T-cell (primary cell): ENCODE results near the gene ZNF341. TPM values are rescaled to one million over a fixed set of nuclear protein-coding genes. Genes with fewer than 3 reads are reported as not detected.

Experiments used
- ATAC-seq, 4 experiments: fragments of 200-7000 bp in 3 of 4; fragments of 150-1000 bp in 1 of 4; cut with Tn5 transposase; replicated peaks in 1 of 4; 1 replicate in 3 of 4; 2 replicates in 1 of 4; pipeline ENCODE4 v1.10.0; 2021; ENCODE audit warnings: moderate library complexity in 3 of 4, mild to moderate bottlenecking in 2 of 4, moderate number of reproducible peaks in 1 of 4
- CTCF ChIA-PET, 2 donors: fragments of 300-600 bp; sonication (Branson Sonifier 250); formaldehyde crosslinking; loops; one replicate each; lab custom pipeline; 2022; ENCODE audit warnings: antibody characterized with exemption in 2 of 2; lab: Charles Lee
- POLR2A ChIA-PET, 2 donors: fragments of 300-600 bp; sonication (Branson Sonifier 250); formaldehyde crosslinking; loops; one replicate each; lab custom pipeline; 2022; ENCODE audit warnings: antibody characterized with exemption in 2 of 2; lab: Charles Lee
- DNase-seq, 35 experiments: peaks; one replicate each; pipeline versions ENCODE4 v3.0.0 to v3.0.0-alpha.2; 2013 to 2023
- H3K27ac ChIP-seq: one replicate; pipeline ENCODE4 v1.5.1; 2013; ENCODE audit warnings: low read length
- H3K27me3 ChIP-seq, 2 experiments: replicated peaks in 1 of 2; 1 replicate in 1 of 2; 2 replicates in 1 of 2; pipeline versions ENCODE4 v1.6.1 to v1.7.0; 2013; ENCODE audit warnings: low read length in 1 of 2, mixed read lengths in 1 of 2; ENCODE audit not compliant: control insufficient read depth in 2 of 2, insufficient read depth in 2 of 2; ENCODE audit errors: extremely low read depth in 1 of 2
- H3K36me3 ChIP-seq, 2 donors: 1 replicate in 1 of 2; 2 replicates in 1 of 2; pipeline versions ENCODE4 v1.6.1 to v1.7.0; 2013; ENCODE audit warnings: low read length in 1 of 2; ENCODE audit not compliant: control insufficient read depth in 2 of 2, insufficient read depth in 1 of 2; ENCODE audit errors: extremely low read depth in 1 of 2
- H3K4me1 ChIP-seq, 2 experiments: 1 replicate in 1 of 2; 2 replicates in 1 of 2; pipeline versions ENCODE4 v1.6.1 to v1.7.0; 2013; ENCODE audit warnings: low read length in 2 of 2, mixed read lengths in 1 of 2; ENCODE audit not compliant: insufficient read depth in 2 of 2, control insufficient read depth in 1 of 2; ENCODE audit errors: extremely low read depth in 1 of 2
- H3K4me3 ChIP-seq, 2 donors: 1 replicate in 1 of 2; 2 replicates in 1 of 2; pipeline versions ENCODE4 v1.5.1 to v1.7.0; 2013; ENCODE audit warnings: mild to moderate bottlenecking in 2 of 2, low read length in 1 of 2, moderate library complexity in 1 of 2; ENCODE audit not compliant: control insufficient read depth in 1 of 2; ENCODE audit errors: extremely low read depth in 1 of 2
- H3K9me3 ChIP-seq: 2 replicates; pipeline ENCODE4 v1.7.0; 2013
- H3K27ac Mint-ChIP-seq, 2 donors: one replicate each; pipeline ENCODE4 v1.8.0; 2020 to 2021; ENCODE audit warnings: mild to moderate bottlenecking in 2 of 2, mixed read lengths in 2 of 2
- H3K27me3 Mint-ChIP-seq, 2 donors: one replicate each; pipeline ENCODE4 v1.8.0; 2021 to 2022; ENCODE audit warnings: mixed read lengths in 2 of 2
- H3K36me3 Mint-ChIP-seq: one replicate; pipeline ENCODE4 v1.8.0; 2021; ENCODE audit warnings: mixed read lengths
- H3K4me1 Mint-ChIP-seq, 3 donors: one replicate each; pipeline ENCODE4 v1.8.0; 2020 to 2022; ENCODE audit warnings: mixed read lengths in 3 of 3, mild to moderate bottlenecking in 1 of 3
- H3K4me3 Mint-ChIP-seq, 3 donors: one replicate each; pipeline ENCODE4 v1.8.0; 2020 to 2022; ENCODE audit warnings: mild to moderate bottlenecking in 3 of 3, mixed read lengths in 3 of 3, moderate library complexity in 3 of 3
- H3K9me3 Mint-ChIP-seq, 3 donors: one replicate each; pipeline ENCODE4 v1.8.0; 2020 to 2022; ENCODE audit warnings: mixed read lengths in 3 of 3
- WGBS: methylation state at CpG from one replicate; pipeline ENCODE4 v1.1.5; 2013; ENCODE audit warnings: missing lambda C conversion rate; ENCODE audit not compliant: insufficient coverage; 5-methylcytosine and 5-hydroxymethylcytosine counted together
- total RNA-seq, 35 experiments: library from RNA in 6 of 35; stranded (reverse) in 6 of 35; fragments of 120-200 nt in 1 of 35; gene quantifications; one replicate each; pipeline versions ENCODE4 v1.2.1 to v1.2.4 and lab custom pipeline; 2013 to 2026

ZNF341 gene
- total RNA-seq, 5 donors from 2014 or later (not counting 1 experiment from before 2014, with no cell fraction given) = 4.0 to 6.1 (median 5.6) TPM

DNA sequence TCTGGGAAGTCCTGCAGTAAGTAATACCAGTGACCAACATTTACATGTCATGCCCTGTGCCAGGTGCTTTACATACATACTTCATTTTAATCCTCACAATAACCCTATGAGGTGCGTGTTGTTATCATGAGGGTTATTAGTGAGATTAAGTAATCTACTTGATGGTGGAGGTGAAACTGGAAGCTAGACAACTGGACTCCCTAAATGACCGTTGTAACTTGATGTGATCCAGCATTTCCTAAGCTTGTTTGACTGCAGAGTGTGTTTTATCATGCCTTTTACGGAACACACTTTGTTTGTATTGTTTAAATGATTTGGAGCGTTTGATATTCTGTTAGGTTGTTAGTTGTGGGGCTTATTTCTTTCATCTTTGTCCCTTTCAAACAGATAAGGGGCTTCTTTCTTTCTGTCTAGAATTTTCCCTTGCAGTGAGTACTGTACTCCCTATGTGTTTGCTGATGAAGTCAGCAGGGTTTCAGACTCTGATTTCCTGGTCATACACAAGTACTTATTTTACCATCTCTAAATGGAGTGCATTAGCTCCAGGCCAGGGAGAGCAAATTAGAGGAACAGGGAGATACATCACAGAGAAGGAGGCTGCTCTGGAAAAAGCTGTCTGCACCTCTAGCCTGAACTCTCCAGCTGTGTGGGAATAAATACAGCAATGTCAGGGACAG lies 109.1 kb downstream of the ZNF341 start:
- Mint-ChIP-seq H3K4me1 (peaks cover 94 to 98% (median 95%) of the 10 kb centered on the region in 3 donors), H3K27ac (peak overlapping the region; percentile 13 to 19), H3K9me3 (no peaks in the 10 kb centered on the region), H3K36me3 (peaks cover 3% of the 10 kb centered on the region), H3K27me3 (no peaks in the 10 kb centered on the region), H3K4me3 (no peak overlapping the region)
- no peaks in the 10 kb centered on the region for H3K27me3 ChIP-seq
- DNase-seq = no peak
- POLR2A ChIA-PET = no interaction called here
- peaks cover 0 to 3% of the 10 kb centered on the region in 2 donors for H3K36me3 ChIP-seq
- no peak overlapping the region for H3K27ac ChIP-seq
- CTCF ChIA-PET = interaction anchor here in 1 of 2 donors (0.5 kb wide), 1 partner anchor 154 kb away, joined by 3 read pairs; no protein-coding TSS in a partner anchor
- no peaks in the 10 kb centered on the region for H3K9me3 ChIP-seq
- H3K4me1 ChIP-seq = peaks cover 36 to 68% of the 10 kb centered on the region in 2 experiments
- H3K4me3 ChIP-seq = no peak overlapping the region
- no peak for ATAC-seq
- WGBS = 100% methylated on average over 1 of the region's 4 CpGs

DNA sequence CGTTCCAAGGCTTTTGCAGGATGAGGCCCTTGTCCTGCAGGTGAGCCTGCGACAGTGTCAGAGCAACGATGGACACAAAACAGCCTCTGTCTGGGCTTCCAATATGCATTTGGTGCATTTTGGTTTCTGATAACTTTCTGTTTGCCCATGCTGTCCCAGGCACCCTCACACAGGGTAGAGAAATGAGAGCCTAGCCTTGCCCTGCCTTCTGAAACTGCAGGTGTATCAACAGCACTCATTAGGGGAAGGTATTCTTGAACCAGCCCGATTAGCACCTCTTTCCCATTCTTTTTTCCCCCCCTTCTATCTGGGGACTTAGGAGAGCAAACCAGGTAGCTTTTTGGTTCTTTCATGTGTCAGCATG lies 109.6 kb downstream of the ZNF341 start:
- Mint-ChIP-seq H3K36me3 (no peaks in the 10 kb centered on the region), H3K4me3 (no peak overlapping the region), H3K27me3 (no peaks in the 10 kb centered on the region), H3K4me1 (peaks cover 94 to 98% (median 94%) of the 10 kb centered on the region in 3 donors), H3K27ac (peak overlapping the region; percentile 17 to 44), H3K9me3 (no peaks in the 10 kb centered on the region)
- no peaks in the 10 kb centered on the region for H3K27me3 ChIP-seq
- no peaks in the 10 kb centered on the region for H3K9me3 ChIP-seq
- POLR2A ChIA-PET = interaction anchor here in 1 of 2 donors (0.6 kb wide), 1 partner anchor 11 kb away, joined by 3 read pairs; no protein-coding TSS in a partner anchor
- CTCF ChIA-PET = no interaction called here
- no peaks in the 10 kb centered on the region for H3K36me3 ChIP-seq
- no peak overlapping the region for H3K27ac ChIP-seq
- no peak overlapping the region for H3K4me3 ChIP-seq
- DNase-seq (no peak), ATAC-seq (no peak)
- WGBS = 87% methylated on average over 3 of the region's 4 CpGs
- peaks cover 36 to 72% of the 10 kb centered on the region in 2 experiments for H3K4me1 ChIP-seq

Other genes with a start within 250 kb of the ZNF341 start
- gene CBFA2T2, start 241.9 kb upstream of the ZNF341 start, total RNA-seq = 10 to 100 TPM; 25.2 to 34.2 (median 31.0) TPM
- gene C20orf144, start 69.7 kb upstream of the ZNF341 start, total RNA-seq = under 1 TPM in 4 of 5 donors, not detected in 1; 0.16 to 0.26 (median 0.22) TPM
- 1 to 10 TPM; 1.1 to 7.9 (median 6.1) TPM for gene ACTL10, start 65.1 kb upstream of the ZNF341 start, total RNA-seq
- gene NECAB3, start 57.6 kb upstream of the ZNF341 start, total RNA-seq = 10 to 100 TPM in 3 of 5 donors, 1 to 10 TPM in 2; 8.5 to 33.9 (median 28.9) TPM
- gene E2F1, start 45.6 kb upstream of the ZNF341 start, total RNA-seq = 1 to 10 TPM; 1.8 to 7.4 (median 4.6) TPM
- gene PXMP4, start 11.7 kb upstream of the ZNF341 start, total RNA-seq = 10 to 100 TPM in 3 of 5 donors, 1 to 10 TPM in 2; 6.1 to 15.4 (median 13.9) TPM
- 10 to 100 TPM; 45.1 to 64.7 (median 60.8) TPM for gene CHMP4B, start 79.4 kb downstream of the ZNF341 start, total RNA-seq